HFFc6 (cell line): ENCODE results near the gene KDR. TPM values are rescaled to one million over a fixed set of nuclear protein-coding genes. Genes with fewer than 3 reads are reported as not detected.

Experiments
- DNase-seq: peaks from one replicate; pipeline ENCODE4 v3.0.0-alpha.2; 2018
- H3K27ac Mint-ChIP-seq: 2 replicates; pipeline ENCODE4 v1.8.0; 2020; ENCODE audit warnings: mild to moderate bottlenecking, mixed read lengths
- H3K27me3 Mint-ChIP-seq: 2 replicates; pipeline ENCODE4 v1.8.0; 2021; ENCODE audit warnings: mild to moderate bottlenecking, moderate library complexity, mixed read lengths; ENCODE audit not compliant: insufficient read depth
- H3K36me3 Mint-ChIP-seq: 2 replicates; pipeline ENCODE4 v1.8.0; 2021; ENCODE audit warnings: low read depth, mixed read lengths
- H3K4me1 Mint-ChIP-seq: 2 replicates; pipeline ENCODE4 v1.8.0; 2020; ENCODE audit warnings: low read depth, mixed read lengths
- H3K4me3 Mint-ChIP-seq: 2 replicates; pipeline ENCODE4 v1.8.0; 2020; ENCODE audit warnings: mild to moderate bottlenecking, moderate library complexity, mixed read lengths
- H3K9me3 Mint-ChIP-seq: 2 replicates; pipeline ENCODE4 v1.8.0; 2020; ENCODE audit warnings: mild to moderate bottlenecking, mixed read lengths
- CTCF ChIP-seq: fragments of 200-600 bp; sonication (generic); IDR thresholded peaks from 2 replicates; pipeline ENCODE4 v1.5.0; 2021; ENCODE audit warnings: antibody characterized with exemption, mild to moderate bottlenecking
- total RNA-seq, 6 experiments: library from RNA; stranded (reverse); fragmentation: NEBNext Ultra II Directional; extraction: Animal tissue kit (Norgen Biotek cat#: 25700); gene quantifications; 2 replicates in 1 of 6; 3 replicates in 5 of 6; pipeline ENCODE4 v1.2.3, GENCODE V29; 2021

Gene KDR
- total RNA-seq, 6 experiments from 2014 or later, result not detected

GRCh38 chr4:55032788-55033187, 92.6 kb downstream of the KDR start:
- H3K9me3 Mint-ChIP-seq, result no peaks in the 10 kb centered on the region
- no peak for DNase-seq
- no peak for TF ChIP-seq CTCF
- no peak overlapping the region for H3K27ac Mint-ChIP-seq
- no peaks in the 10 kb centered on the region for H3K4me1 Mint-ChIP-seq
- H3K36me3 Mint-ChIP-seq, result no peaks in the 10 kb centered on the region
- H3K4me3 Mint-ChIP-seq, result no peak overlapping the region
- H3K27me3 Mint-ChIP-seq, result peaks cover 8% of the 10 kb centered on the region

- no peaks in the 10 kb centered on the region for H3K4me1 Mint-ChIP-seq
- peaks cover 8% of the 10 kb centered on the region for H3K27me3 Mint-ChIP-seq
- no peak for DNase-seq
Observed at GRCh38 chr4:55032179-55032578, 93.2 kb downstream of the KDR start.

GRCh38 chr4:55031158-55031557, 94.2 kb downstream of the KDR start:
- no peaks in the 10 kb centered on the region for H3K9me3 Mint-ChIP-seq
- no peak overlapping the region for H3K27ac Mint-ChIP-seq
- no peaks in the 10 kb centered on the region for H3K4me1 Mint-ChIP-seq
- no peak overlapping the region for H3K4me3 Mint-ChIP-seq
- peaks cover 7% of the 10 kb centered on the region for H3K27me3 Mint-ChIP-seq
- DNase-seq, result no peak
- no peak for TF ChIP-seq CTCF
- no peaks in the 10 kb centered on the region for H3K36me3 Mint-ChIP-seq

More at GRCh38 chr4:55032179-55032578, 93.2 kb downstream of the KDR start:
- Mint-ChIP-seq H3K9me3 (no peaks in the 10 kb centered on the region), H3K36me3 (no peaks in the 10 kb centered on the region), H3K27ac (no peak overlapping the region), H3K4me3 (no peak overlapping the region)
- TF ChIP-seq CTCF, result no peak

- no peaks in the 10 kb centered on the region for H3K36me3 Mint-ChIP-seq
- no peak for TF ChIP-seq CTCF
- peaks cover 6% of the 10 kb centered on the region for H3K27me3 Mint-ChIP-seq
- no peak overlapping the region for H3K27ac Mint-ChIP-seq
- DNase-seq, result no peak
- H3K9me3 Mint-ChIP-seq, result no peaks in the 10 kb centered on the region
- H3K4me3 Mint-ChIP-seq, result no peak overlapping the region
- no peaks in the 10 kb centered on the region for H3K4me1 Mint-ChIP-seq
Observed at GRCh38 chr4:55030589-55030988, 94.8 kb downstream of the KDR start.

GRCh38 chr4:55029821-55030503, 95.4 kb downstream of the KDR start:
- peaks cover 6% of the 10 kb centered on the region for H3K27me3 Mint-ChIP-seq
- DNase-seq, result no peak

More at GRCh38 chr4:55029821-55030503, 95.4 kb downstream of the KDR start:
- Mint-ChIP-seq H3K4me3 (no peak overlapping the region), H3K27ac (no peak overlapping the region), H3K9me3 (no peaks in the 10 kb centered on the region), H3K4me1 (no peaks in the 10 kb centered on the region), H3K36me3 (no peaks in the 10 kb centered on the region)
- no peak for TF ChIP-seq CTCF
